GM19455 (cell line): ENCODE data around the gene SRRD.

ENCODE experiments used
- ATAC-seq: cut with Tn5 transposase; IDR thresholded peaks from one replicate; pipeline ENCODE4 v1.9.1; 2021; ENCODE audit not compliant: unreplicated experiment

Gene SRRD

GRCh38 chr22:26481694-26482093 is 2.0 kb upstream of the SRRD start:
- no peak for ATAC-seq

GRCh38 chr22:26482161-26482560 is 1.5 kb upstream of the SRRD start:
- no peak for ATAC-seq

- no peak for ATAC-seq
Measured at GRCh38 chr22:26483043-26483438, 636 bp upstream of the SRRD start.

GRCh38 chr22:26484360-26484706 is 656 bp downstream of the SRRD start:
- no peak for ATAC-seq

GRCh38 chr22:26485013-26485412 is 1.3 kb downstream of the SRRD start:
- ATAC-seq, result no peak

- no peak for ATAC-seq
Measured at GRCh38 chr22:26485806-26486390, 2.2 kb downstream of the SRRD start.

- no peak for ATAC-seq
Measured at GRCh38 chr22:26486394-26486793, 2.7 kb downstream of the SRRD start.

GRCh38 chr22:26487996-26488395 is 4.3 kb downstream of the SRRD start:
- ATAC-seq, result no peak

- ATAC-seq, result no peak
Measured at GRCh38 chr22:26489447-26490036, 5.9 kb downstream of the SRRD start.

- no peak for ATAC-seq
Measured at GRCh38 chr22:26492220-26492619, 8.5 kb downstream of the SRRD start.

- ATAC-seq, result no peak
Measured at GRCh38 chr22:26494506-26494905, 10.8 kb downstream of the SRRD start.

- ATAC-seq, result no peak
Measured at GRCh38 chr22:26496456-26496855, 12.8 kb downstream of the SRRD start.

- ATAC-seq, result no peak
Measured at GRCh38 chr22:26499188-26499703, 15.6 kb downstream of the SRRD start.

GRCh38 chr22:26501996-26502395 is 18.3 kb downstream of the SRRD start:
- no peak for ATAC-seq

GRCh38 chr22:26502688-26503561 is 19.2 kb downstream of the SRRD start:
- ATAC-seq, result no peak

- no peak for ATAC-seq
Measured at GRCh38 chr22:26503758-26504157, 20.1 kb downstream of the SRRD start.

GRCh38 chr22:26508148-26508547 is 24.5 kb downstream of the SRRD start:
- ATAC-seq, result no peak

- peak; percentile 90 for ATAC-seq
Measured at GRCh38 chr22:26512149-26512793, 28.6 kb downstream of the SRRD start, which contains the start of gene TFIP11. TFIP11 (minus strand) TSS chr22:26512473; CDS start chr22:26510272, 2,201 bp downstream.

GRCh38 chr22:26513838-26514237 is 30.2 kb downstream of the SRRD start:
- no peak for ATAC-seq

GRCh38 chr22:26514419-26515161 is 30.9 kb downstream of the SRRD start:
- no peak for ATAC-seq

GRCh38 chr22:26515931-26516330 is 32.3 kb downstream of the SRRD start:
- no peak for ATAC-seq
